CD4-positive, alpha-beta T cell (primary cell): Measurements from ENCODE around the gene PRSS16. TPM values are rescaled to one million over a fixed set of nuclear protein-coding genes. Genes with fewer than 3 reads are reported as not detected.

Experiments
- ATAC-seq: fragments of 200-7000 bp; cut with Tn5 transposase; one replicate; pipeline ENCODE4 v1.10.0; 2022; ENCODE audit warnings: mild to moderate bottlenecking; ENCODE audit not compliant: poor library complexity
- CTCF ChIA-PET: fragments of 350-600 bp; sonication (Branson Sonifier 250); formaldehyde crosslinking; loops from one replicate; lab custom pipeline; 2021; ENCODE audit warnings: antibody characterized with exemption, inconsistent platforms; lab: Charles Lee
- POLR2A ChIA-PET: fragments of 350-600 bp; sonication (Branson Sonifier 250); formaldehyde crosslinking; loops from one replicate; lab custom pipeline; 2021; ENCODE audit warnings: antibody characterized with exemption, inconsistent platforms; lab: Charles Lee
- DNase-seq, 14 experiments: peaks; one replicate each; pipeline ENCODE4 v3.0.0-alpha.2; 2013 to 2020; ENCODE audit warnings: mixed read lengths in 2 of 14
- H3K27ac ChIP-seq, 2 donors: one replicate each; pipeline versions ENCODE4 v1.5.1 to v1.7.0; 2013; ENCODE audit warnings: low read length in 2 of 2, low read depth in 1 of 2, mild to moderate bottlenecking in 1 of 2
- H3K27me3 ChIP-seq, 2 experiments: 1 replicate in 1 of 2; 2 replicates in 1 of 2; pipeline versions ENCODE4 v1.6.1 to v1.7.0; 2013; ENCODE audit warnings: low read length in 2 of 2, control low read depth in 1 of 2, mild to moderate bottlenecking in 1 of 2, moderate library complexity in 1 of 2; ENCODE audit not compliant: insufficient read depth in 2 of 2, control insufficient read depth in 1 of 2
- H3K36me3 ChIP-seq: one replicate; pipeline ENCODE4 v1.6.1; 2013; ENCODE audit warnings: low read length, control low read depth; ENCODE audit not compliant: insufficient read depth
- H3K4me1 ChIP-seq: one replicate; pipeline ENCODE4 v1.6.1; 2013; ENCODE audit warnings: low read length, control low read depth; ENCODE audit not compliant: insufficient read depth
- H3K4me3 ChIP-seq: one replicate; pipeline ENCODE4 v1.5.1; 2013; ENCODE audit warnings: mild to moderate bottlenecking, low read length, moderate library complexity
- H3K9me3 ChIP-seq, 2 experiments: 1 replicate in 1 of 2; 2 replicates in 1 of 2; pipeline versions ENCODE4 v1.6.1 to v1.7.0; 2013; ENCODE audit warnings: low read length in 2 of 2, mild to moderate bottlenecking in 2 of 2, control low read depth in 1 of 2, moderate library complexity in 1 of 2; ENCODE audit not compliant: control insufficient read depth in 1 of 2, insufficient read depth in 1 of 2
- H3K27ac Mint-ChIP-seq: one replicate; pipeline ENCODE4 v1.8.0; 2020; ENCODE audit warnings: mixed read lengths
- H3K27me3 Mint-ChIP-seq: one replicate; pipeline ENCODE4 v1.8.0; 2021; ENCODE audit warnings: mixed read lengths
- H3K36me3 Mint-ChIP-seq: one replicate; pipeline ENCODE4 v1.8.0; 2021; ENCODE audit warnings: low read depth, mixed read lengths
- H3K4me1 Mint-ChIP-seq: one replicate; pipeline ENCODE4 v1.8.0; 2021; ENCODE audit warnings: low read depth, mixed read lengths
- H3K4me3 Mint-ChIP-seq: one replicate; pipeline ENCODE4 v1.8.0; 2020; ENCODE audit warnings: mild to moderate bottlenecking, mixed read lengths
- H3K9me3 Mint-ChIP-seq: one replicate; pipeline ENCODE4 v1.8.0; 2020; ENCODE audit warnings: mixed read lengths
- intact Hi-C, 2 experiments: fragments of 100-400 bp; cut with DNase I in 1 of 2; cut with micrococcal nuclease in 1 of 2; formaldehyde crosslinking; loops; one replicate each; pipeline versions ENCODE4 v1.15.1 to v1.9.0; 2023 to 2025; cut with DNase I, micrococcal nuclease
- total RNA-seq, 174 experiments: library from RNA in 2 of 174; stranded (reverse) in 2 of 174; gene quantifications; one replicate each; pipeline ENCODE4 v1.2.3 and lab custom pipeline; 2021 to 2026
- TF ChIP-seq, protein P1 (sequence below): fragments of 200-600 bp; IDR thresholded peaks from one replicate; pipeline ENCODE4 v1.8.0; 2022; ENCODE audit warnings: antibody characterized with exemption, mild to moderate bottlenecking

Gene PRSS16
- total RNA-seq, 2 experiments from 2014 or later: 0.69 to 0.98 TPM

DNA sequence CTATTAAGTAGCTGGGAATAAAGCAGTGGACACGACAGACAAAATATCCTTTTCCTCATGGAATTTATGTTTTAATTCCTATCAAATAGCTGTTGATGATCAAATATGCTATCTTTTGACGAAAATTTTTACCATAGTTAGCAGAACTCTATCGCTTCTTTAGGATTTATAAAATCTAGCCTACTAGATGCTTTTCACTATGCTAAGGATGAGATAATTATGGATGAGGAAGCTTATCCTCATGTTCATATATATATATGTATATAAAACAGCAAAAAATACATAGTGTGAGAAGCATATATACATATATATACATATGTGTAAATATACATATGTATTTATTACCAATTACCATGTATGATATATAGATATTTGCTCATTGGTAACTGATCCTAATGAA is 12.9 kb upstream of the PRSS16 start:
- TF ChIP-seq, protein P1, sequence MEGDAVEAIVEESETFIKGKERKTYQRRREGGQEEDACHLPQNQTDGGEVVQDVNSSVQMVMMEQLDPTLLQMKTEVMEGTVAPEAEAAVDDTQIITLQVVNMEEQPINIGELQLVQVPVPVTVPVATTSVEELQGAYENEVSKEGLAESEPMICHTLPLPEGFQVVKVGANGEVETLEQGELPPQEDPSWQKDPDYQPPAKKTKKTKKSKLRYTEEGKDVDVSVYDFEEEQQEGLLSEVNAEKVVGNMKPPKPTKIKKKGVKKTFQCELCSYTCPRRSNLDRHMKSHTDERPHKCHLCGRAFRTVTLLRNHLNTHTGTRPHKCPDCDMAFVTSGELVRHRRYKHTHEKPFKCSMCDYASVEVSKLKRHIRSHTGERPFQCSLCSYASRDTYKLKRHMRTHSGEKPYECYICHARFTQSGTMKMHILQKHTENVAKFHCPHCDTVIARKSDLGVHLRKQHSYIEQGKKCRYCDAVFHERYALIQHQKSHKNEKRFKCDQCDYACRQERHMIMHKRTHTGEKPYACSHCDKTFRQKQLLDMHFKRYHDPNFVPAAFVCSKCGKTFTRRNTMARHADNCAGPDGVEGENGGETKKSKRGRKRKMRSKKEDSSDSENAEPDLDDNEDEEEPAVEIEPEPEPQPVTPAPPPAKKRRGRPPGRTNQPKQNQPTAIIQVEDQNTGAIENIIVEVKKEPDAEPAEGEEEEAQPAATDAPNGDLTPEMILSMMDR: no peak
- H3K4me1 ChIP-seq: peaks cover 10% of the 10 kb centered on the region
- H3K9me3 ChIP-seq: peaks cover 23 to 31% of the 10 kb centered on the region in 2 experiments
- intact Hi-C loops: no loop called here
- H3K27ac ChIP-seq: no peak overlapping the region
- Mint-ChIP-seq H3K4me3 (no peak overlapping the region), H3K9me3 (peaks cover 7% of the 10 kb centered on the region), H3K4me1 (peaks cover 31% of the 10 kb centered on the region), H3K27ac (no peak overlapping the region), H3K36me3 (peaks cover 12% of the 10 kb centered on the region), H3K27me3 (peaks cover 88% of the 10 kb centered on the region)
- H3K4me3 ChIP-seq: no peak overlapping the region
- ATAC-seq: no peak
- peaks cover 65 to 80% of the 10 kb centered on the region in 2 experiments for H3K27me3 ChIP-seq
- CTCF ChIA-PET: no interaction called here
- POLR2A ChIA-PET: no interaction called here
- H3K36me3 ChIP-seq: no peaks in the 10 kb centered on the region
- no peak for DNase-seq

DNA sequence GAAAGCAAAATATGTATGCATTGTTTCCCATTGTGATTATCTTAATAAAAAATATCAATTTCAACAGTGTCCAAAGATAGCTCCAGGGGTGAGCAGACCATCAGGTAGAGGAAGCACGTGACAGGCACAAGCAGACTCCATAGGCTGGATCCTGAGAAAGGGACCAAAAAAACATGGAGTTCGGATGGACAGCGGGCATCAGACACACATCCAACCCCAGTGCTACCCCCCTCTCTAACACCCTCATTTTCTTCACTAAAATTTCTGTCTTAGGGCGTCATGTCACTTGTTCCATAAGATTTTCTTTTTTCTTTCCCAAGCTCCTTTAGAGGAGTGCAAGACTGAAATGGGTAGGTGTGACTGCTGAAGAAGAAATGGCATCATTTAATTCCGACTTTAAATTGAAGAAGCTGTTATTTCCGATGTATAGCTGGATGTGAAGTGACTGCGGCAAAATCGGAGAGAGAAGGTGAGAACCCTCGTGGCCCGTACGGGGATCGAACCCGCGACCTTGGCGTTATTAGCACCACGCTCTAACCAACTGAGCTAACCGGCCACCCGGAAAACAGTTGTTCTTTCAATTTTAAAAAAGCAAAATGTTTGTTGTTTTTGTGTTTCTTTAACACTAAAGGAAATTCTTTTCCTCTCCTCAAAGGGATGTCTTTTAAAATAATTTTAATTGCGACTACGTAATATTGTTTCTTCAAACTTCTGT is 10.3 kb upstream of the PRSS16 start:
- H3K4me3 ChIP-seq: no peak overlapping the region
- H3K9me3 Mint-ChIP-seq: peaks cover 7% of the 10 kb centered on the region
- H3K27ac Mint-ChIP-seq: peak overlapping the region; percentile 83
- ATAC-seq (no peak), DNase-seq (peak in 4 of 14 experiments; percentile 6 to 43 (median 31))
- H3K27ac ChIP-seq: no peak overlapping the region
- TF ChIP-seq, protein P1: no peak
- POLR2A ChIA-PET: no interaction called here
- CTCF ChIA-PET: interaction anchor here (1.0 kb wide), 1 partner anchor 14 kb away, joined by 3 read pairs; no protein-coding TSS in a partner anchor
- peaks cover 10% of the 10 kb centered on the region for H3K4me1 ChIP-seq
- H3K27me3 Mint-ChIP-seq: peaks cover 85% of the 10 kb centered on the region
- H3K36me3 Mint-ChIP-seq: peaks cover 12% of the 10 kb centered on the region
- H3K27me3 ChIP-seq: peaks cover 52 to 75% of the 10 kb centered on the region in 2 experiments
- peaks cover 23 to 24% of the 10 kb centered on the region in 2 experiments for H3K9me3 ChIP-seq
- peaks cover 31% of the 10 kb centered on the region for H3K4me1 Mint-ChIP-seq
- no peaks in the 10 kb centered on the region for H3K36me3 ChIP-seq
- intact Hi-C loops: loop anchor here in 1 of 2 experiments (5.0 kb wide), 1 partner anchor 45 kb away; no protein-coding TSS in a partner anchor
- peak overlapping the region; percentile 75 for H3K4me3 Mint-ChIP-seq

DNA sequence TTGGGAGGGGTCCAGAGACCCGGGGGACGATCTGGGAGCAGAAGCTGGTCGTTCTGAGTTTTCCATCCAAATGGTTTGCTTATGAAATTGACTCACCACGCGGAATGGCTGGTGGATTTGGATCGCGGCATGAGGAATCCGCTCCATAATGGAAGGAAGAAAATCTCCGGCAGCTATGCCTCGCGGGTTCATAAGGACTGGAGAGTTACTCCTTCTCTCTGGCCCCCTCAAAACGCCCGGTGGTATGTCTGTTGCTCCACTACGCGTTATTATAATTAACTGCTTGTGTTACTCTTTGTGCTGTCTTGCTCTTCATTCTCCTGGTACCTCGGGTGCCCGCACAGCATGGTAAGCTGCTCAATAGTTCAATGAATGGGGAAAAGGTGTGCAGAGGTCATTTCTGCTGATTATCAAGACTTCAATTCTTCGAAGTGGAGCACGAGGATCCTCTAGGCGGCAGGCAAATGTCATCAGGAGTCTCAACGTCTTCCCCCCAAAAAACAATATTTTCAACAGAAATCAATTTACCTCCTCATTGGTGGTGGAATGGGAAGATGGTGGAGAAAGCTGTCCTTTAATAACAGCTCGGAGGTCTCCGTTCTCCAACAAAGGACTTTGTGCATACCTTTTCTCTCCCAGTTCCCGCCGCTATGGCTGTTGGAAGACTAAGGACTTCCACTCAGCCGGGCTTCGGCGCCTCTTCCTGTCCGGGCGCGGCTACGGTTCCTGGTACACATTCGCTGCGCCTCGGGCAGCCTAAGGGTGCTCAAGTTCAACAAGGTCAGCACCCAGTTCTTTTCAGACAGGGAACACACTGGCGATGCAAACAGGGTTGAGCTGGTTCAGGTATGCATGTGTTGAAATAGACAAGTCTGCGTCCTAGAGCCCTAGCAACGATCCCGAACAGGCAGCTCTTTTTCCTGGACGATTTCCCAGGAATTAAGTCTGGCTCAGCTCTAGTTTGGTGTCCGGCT is 9.2 kb upstream of the PRSS16 start:
- no peak overlapping the region for H3K4me3 ChIP-seq
- Mint-ChIP-seq H3K4me1 (peaks cover 31% of the 10 kb centered on the region), H3K4me3 (peak overlapping the region; percentile 75), H3K27ac (peak overlapping the region; percentile 83), H3K27me3 (peaks cover 89% of the 10 kb centered on the region), H3K36me3 (peaks cover 12% of the 10 kb centered on the region), H3K9me3 (peaks cover 4% of the 10 kb centered on the region)
- H3K9me3 ChIP-seq: peaks cover 23 to 24% of the 10 kb centered on the region in 2 experiments
- H3K36me3 ChIP-seq: no peaks in the 10 kb centered on the region
- ATAC-seq (no peak), DNase-seq (no peak)
- no peak overlapping the region for H3K27ac ChIP-seq
- peaks cover 61 to 80% of the 10 kb centered on the region in 2 experiments for H3K27me3 ChIP-seq
- H3K4me1 ChIP-seq: peaks cover 10% of the 10 kb centered on the region
- intact Hi-C loops: loop anchor here in 1 of 2 experiments (5.0 kb wide), 1 partner anchor 44 kb away; no protein-coding TSS in a partner anchor
- ChIA-PET POLR2A (no interaction called here), CTCF (no interaction called here)
- TF ChIP-seq, protein P1: no peak
